ENCODE results near the gene PPP1R1B.

DNA sequence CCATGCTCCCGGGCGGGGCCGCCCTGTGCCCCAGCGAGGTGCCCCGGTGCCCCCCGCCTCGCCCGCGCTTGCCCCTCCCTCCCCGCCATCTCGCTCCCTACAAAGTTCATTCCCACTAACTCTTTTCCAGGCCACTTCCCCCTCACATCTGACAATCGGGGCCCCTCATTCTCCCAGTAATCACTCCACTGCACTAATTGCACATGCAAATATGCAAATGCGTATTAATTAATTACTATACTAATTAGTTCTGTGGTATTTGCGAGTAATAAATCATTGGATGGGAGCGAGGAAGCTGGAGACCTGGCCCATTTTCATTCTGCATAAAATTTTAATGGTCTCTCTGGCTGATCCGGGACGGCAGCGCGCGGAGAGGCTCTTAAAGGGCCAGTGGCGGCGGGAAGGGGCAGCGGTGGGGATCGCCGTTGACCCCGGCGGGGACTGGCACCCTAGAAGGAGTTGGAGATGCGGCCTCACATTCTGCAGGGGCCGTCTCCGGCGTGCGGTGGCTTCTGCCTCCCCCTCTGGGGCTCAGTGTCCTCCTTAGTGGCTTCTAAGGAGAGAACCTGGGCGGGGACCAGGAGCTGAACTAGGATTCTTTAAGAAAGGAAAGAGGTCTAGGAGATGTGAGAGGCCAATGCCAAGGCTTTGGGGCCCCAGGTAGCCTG lies 8.4 kb upstream of the PPP1R1B start:
- no peak for TF ChIP-seq EP300 (IDR thresholded peaks at IDR 0.05)
- TF ChIP-seq, protein P1, sequence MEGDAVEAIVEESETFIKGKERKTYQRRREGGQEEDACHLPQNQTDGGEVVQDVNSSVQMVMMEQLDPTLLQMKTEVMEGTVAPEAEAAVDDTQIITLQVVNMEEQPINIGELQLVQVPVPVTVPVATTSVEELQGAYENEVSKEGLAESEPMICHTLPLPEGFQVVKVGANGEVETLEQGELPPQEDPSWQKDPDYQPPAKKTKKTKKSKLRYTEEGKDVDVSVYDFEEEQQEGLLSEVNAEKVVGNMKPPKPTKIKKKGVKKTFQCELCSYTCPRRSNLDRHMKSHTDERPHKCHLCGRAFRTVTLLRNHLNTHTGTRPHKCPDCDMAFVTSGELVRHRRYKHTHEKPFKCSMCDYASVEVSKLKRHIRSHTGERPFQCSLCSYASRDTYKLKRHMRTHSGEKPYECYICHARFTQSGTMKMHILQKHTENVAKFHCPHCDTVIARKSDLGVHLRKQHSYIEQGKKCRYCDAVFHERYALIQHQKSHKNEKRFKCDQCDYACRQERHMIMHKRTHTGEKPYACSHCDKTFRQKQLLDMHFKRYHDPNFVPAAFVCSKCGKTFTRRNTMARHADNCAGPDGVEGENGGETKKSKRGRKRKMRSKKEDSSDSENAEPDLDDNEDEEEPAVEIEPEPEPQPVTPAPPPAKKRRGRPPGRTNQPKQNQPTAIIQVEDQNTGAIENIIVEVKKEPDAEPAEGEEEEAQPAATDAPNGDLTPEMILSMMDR (IDR thresholded peaks at IDR 0.05), result no peak
- no peak for TF ChIP-seq POLR2A (IDR thresholded peaks at IDR 0.05)

Data from sigmoid colon (tissue), 4 donors.